ES-I3 (cell line): ENCODE data around the gene CSTF1.

Source experiments
- H3K36me3 ChIP-seq: 2 replicates; pipeline ENCODE4 v1.6.1; 2013; ENCODE audit warnings: mild to moderate bottlenecking, low read length, control low read depth, moderate library complexity; ENCODE audit not compliant: insufficient read depth
- H3K4me1 ChIP-seq: 2 replicates; pipeline ENCODE4 v1.6.1; 2013; ENCODE audit warnings: mild to moderate bottlenecking, control low read depth, low read length; ENCODE audit not compliant: insufficient read depth
- H3K9ac ChIP-seq: 2 replicates; pipeline ENCODE4 v1.6.1; 2013; ENCODE audit warnings: low read depth, mild to moderate bottlenecking, low read length, moderate library complexity
- H3K9me3 ChIP-seq: 2 replicates; pipeline ENCODE4 v1.6.1; 2013; ENCODE audit warnings: mild to moderate bottlenecking, low read length, moderate library complexity; ENCODE audit not compliant: control insufficient read depth, insufficient read depth

Gene CSTF1

DNA sequence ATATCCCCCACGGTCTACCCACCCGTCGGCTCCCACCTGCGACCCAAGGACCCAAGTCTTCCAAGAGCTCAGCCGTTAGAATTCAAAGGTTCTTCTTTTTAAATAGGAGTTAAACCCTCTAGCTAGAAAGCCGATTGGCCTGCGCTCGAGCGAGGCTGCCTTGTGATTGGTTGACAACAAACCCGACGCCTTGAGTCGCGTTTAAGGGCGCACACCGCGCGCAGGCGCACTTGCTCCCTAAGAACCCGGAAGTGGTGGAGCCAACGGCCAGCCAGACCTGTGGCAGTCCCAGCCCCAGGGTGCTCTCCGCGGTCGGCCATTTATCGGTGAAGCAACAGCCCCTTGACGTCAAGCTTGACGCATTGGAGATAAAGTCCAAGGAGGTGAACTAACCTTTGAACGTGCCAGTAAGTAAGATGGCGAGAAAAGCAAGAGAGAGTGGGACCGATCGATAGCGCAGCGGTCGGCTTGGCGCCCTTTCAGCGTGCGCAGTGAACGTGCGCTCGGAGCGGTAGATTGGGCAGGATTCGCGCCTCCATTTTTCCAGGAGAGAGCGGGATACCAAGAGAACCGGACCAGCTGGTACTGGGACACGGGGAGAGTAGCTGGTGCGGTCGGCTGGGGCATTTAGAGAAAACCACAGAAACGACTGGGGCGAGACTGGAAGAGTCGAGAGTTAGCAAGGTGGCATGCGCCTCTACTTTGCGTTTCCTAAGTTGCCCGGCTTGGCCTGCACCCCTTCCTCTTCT, at the start of gene CSTF1, which contains the start of gene AURKA:
CSTF1 (plus strand) TSS at position 514 of the 749 bp plus-strand sequence. CDS start 2,908 bp downstream, outside the sequence.
AURKA (minus strand) TSS at position 84 of the 749 bp plus-strand sequence. CDS start 4,018 bp downstream, outside the sequence.
- Histone ChIP-seq H3K9me3 (no peaks in the 10 kb centered on the region), H3K4me1 (peaks cover 3% of the 10 kb centered on the region; the same call in 1 of the 2 replicates), H3K9ac (peak within 1 kb of the TSS; percentile 88), H3K36me3 (peaks cover 31% of the 10 kb centered on the region; the same call in 1 of the 2 replicates)

GRCh38 chr20:56342783-56343182, 49.7 kb upstream of the CSTF1 start:
- no peaks in the 10 kb centered on the region for H3K36me3 ChIP-seq
- H3K9ac ChIP-seq = no peak overlapping the region
- no peaks in the 10 kb centered on the region for H3K9me3 ChIP-seq
- H3K4me1 ChIP-seq = peaks cover under 1% of the 10 kb centered on the region; the same call in 1 of the 2 replicates

DNA sequence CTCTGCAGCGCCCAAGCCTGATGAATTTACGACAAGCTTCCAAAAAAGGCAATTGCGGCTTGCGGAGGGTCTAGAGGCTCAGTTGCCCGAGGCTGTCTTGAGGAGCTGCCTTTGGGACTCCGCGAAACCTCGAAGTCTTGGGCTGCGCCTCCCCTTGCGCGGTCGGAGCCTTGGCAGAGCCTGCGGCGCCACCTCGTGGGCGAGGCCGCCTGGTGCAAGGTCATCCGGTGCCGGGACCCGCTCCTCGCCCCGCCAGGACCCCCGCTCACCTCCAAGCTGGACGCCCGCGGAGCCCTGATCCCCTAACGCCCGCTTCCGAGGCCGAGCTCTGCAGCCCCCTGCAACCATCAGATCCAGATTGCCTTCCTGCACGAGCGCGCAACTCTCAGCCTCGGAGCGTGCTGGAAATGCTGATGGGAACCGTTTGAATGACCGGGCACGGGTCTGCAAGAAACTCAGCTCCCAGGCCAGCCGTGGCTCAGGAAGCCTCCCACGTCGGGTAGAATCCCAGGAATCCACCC, 48.5 kb upstream of the CSTF1 start:
- Histone ChIP-seq H3K36me3 (no peaks in the 10 kb centered on the region), H3K9ac (peak overlapping the region; percentile 39; the same call in 1 of the 2 replicates), H3K9me3 (no peaks in the 10 kb centered on the region), H3K4me1 (peaks cover 12% of the 10 kb centered on the region)

DNA sequence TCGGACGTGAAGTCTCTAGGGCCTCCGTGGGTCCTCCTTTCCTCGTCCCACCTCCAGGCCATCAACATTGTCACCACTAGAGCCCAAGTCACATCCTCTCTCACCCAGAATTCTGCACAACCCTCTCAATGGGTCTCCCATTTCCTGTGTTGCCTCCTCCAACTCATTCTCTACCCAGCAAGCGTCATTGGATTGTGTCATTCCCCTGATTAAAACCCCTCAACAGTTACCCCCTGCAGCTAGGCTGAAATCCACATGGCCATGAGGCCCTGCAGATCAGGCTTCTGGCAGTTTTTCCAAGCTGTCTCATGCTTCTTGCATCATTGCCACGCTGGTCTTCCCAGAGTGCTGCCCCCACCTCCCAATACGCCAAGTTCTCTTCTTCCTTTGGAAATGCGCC, 46.5 kb upstream of the CSTF1 start:
- Histone ChIP-seq H3K36me3 (no peaks in the 10 kb centered on the region), H3K4me1 (peaks cover 13% of the 10 kb centered on the region), H3K9me3 (no peaks in the 10 kb centered on the region), H3K9ac (no peak overlapping the region)

DNA sequence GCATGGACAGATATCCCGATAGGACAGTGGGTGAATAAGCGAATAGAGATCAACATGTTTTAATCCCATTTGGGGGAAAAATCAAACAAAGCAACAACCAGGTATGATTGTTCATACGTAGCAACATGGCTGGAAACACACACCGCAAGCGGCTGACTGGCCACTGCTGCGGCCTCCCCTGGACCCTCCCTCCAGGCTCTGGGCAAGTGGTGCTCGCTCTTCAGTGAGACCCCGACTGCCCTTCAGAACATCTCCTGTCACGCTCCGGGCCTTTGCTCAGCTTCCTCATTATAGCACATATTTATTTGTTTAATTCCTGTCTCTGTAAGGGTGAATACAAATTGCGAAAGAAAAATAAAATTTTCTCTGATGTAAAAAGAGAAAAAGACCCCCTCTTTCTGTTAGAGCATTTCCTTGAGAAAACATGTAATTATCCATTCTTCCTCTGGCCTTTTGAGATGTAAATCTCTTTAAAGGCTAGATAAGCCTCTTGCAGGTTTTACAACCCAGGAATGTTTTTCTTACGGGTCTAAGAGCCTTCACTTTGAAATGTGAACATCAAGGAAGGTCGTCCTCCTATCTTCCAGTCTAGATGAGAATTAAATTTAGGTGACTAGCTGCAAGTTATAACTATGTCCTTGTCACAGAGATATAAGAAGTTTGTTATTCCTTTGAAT, 44.7 kb upstream of the CSTF1 start:
- Histone ChIP-seq H3K9me3 (no peaks in the 10 kb centered on the region), H3K36me3 (no peaks in the 10 kb centered on the region), H3K9ac (peak overlapping the region; percentile 7; the same call in 1 of the 2 replicates), H3K4me1 (peaks cover 13% of the 10 kb centered on the region)

DNA sequence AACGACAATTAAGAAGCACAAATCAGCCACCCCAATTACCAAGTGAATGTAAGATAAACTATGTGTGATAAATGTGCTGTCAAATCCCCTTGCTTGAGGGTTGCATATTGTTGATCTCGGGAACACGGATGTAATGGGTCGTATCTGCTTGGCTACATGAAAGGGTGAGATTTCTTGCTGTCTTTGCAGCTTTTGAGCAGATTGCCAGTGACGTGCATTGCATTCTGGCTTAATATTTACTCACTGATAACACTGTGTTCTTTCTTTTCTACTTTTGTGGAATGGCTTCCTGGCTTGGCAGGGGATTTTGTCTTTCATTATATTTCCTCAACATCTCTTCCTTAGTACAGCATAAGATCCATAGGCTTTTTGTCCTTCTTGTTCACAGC, 44.1 kb upstream of the CSTF1 start:
- Histone ChIP-seq H3K9ac (no peak overlapping the region; the same call in 1 of the 2 replicates), H3K9me3 (no peaks in the 10 kb centered on the region), H3K36me3 (no peaks in the 10 kb centered on the region), H3K4me1 (peaks cover 13% of the 10 kb centered on the region)

DNA sequence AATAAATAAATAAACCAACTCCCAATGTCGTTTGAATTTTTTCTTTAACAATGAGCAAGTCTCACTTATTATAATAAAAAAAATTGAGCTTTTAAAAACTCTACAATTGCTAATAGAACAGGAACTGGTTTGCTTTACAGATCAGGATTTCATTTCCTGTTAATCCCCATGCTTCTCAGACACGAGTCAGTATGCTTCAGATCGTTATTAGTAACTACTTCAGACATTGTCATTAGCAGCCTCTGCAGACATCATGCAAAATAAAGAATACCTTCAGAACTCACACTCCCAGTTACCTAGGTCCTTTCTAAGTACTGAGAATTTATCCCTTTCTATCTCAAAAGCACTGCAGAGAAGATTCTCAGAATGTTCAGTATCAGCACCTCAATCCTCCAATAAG, 43.7 kb upstream of the CSTF1 start:
- Histone ChIP-seq H3K4me1 (peaks cover 13% of the 10 kb centered on the region), H3K9me3 (no peaks in the 10 kb centered on the region), H3K9ac (no peak overlapping the region; the same call in 1 of the 2 replicates), H3K36me3 (no peaks in the 10 kb centered on the region)

- Histone ChIP-seq H3K9me3 (no peaks in the 10 kb centered on the region), H3K36me3 (no peaks in the 10 kb centered on the region), H3K4me1 (peaks cover 13% of the 10 kb centered on the region), H3K9ac (no peak overlapping the region)
Measured at GRCh38 chr20:56350842-56351241, 41.6 kb upstream of the CSTF1 start.

DNA sequence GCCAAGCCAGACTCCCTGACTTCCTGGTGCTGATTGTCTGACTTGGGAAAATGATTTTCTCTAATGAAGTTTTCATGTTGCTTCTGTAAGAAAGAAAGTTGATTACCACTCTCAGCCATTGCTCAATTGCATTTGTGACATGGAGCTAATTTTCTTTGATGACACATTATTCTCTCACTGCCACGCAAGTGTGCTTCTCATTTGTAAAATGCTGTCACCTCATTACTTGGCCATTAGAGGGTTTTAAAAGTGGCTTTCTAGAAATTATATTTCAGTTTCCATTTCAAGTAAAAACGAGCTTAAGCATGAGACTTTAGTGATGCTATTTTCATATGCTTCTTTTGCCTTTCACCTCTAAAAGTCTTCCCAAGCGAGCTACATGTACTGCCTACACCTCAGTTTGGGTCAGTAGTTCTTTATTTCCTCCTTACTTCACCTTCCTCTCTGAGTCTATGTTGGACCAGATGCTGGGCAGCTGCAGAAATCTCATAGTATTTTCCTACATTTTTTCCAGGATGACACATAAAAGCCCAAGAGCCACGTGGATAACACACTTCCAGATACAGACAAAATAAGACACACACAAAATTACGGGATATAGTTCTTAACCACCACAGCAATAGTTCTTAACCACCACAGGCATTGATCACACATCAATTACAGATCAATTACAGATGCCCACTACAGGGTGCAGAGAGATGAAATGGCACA, 39.9 kb upstream of the CSTF1 start:
- Histone ChIP-seq H3K36me3 (no peaks in the 10 kb centered on the region), H3K9me3 (no peaks in the 10 kb centered on the region), H3K4me1 (peaks cover 13% of the 10 kb centered on the region), H3K9ac (no peak overlapping the region)

- peaks cover 7% of the 10 kb centered on the region for H3K4me1 ChIP-seq
- no peaks in the 10 kb centered on the region for H3K36me3 ChIP-seq
- no peaks in the 10 kb centered on the region for H3K9me3 ChIP-seq
- no peak overlapping the region for H3K9ac ChIP-seq
Measured at GRCh38 chr20:56353356-56353755, 39.1 kb upstream of the CSTF1 start.

DNA sequence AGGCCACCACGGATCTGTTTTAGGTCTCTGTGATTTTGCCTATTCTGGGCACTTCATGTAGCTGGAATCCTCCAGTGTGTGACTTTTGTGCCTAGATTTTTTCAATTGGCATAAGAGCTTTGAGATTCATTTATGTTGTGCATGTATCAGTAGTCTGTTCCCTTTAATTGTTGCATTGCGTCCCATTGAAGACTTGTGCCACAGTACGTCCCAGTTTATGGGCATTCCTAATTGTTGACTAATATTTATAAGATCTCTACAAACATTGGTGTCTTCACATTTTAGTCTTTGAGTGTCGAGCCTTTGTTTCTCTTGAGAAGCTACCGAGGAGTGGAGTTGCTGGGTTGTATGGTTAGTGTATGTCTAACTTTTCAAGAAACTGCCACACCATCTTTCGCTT, 34.4 kb upstream of the CSTF1 start:
- no peaks in the 10 kb centered on the region for H3K36me3 ChIP-seq
- H3K9me3 ChIP-seq = no peaks in the 10 kb centered on the region
- H3K9ac ChIP-seq = peak overlapping the region; percentile 20; the same call in 1 of the 2 replicates
- H3K4me1 ChIP-seq = peaks cover 12% of the 10 kb centered on the region

GRCh38 chr20:56358600-56359211, 33.7 kb upstream of the CSTF1 start, which contains the start of gene FAM210B:
TSS of gene FAM210B (plus strand) at chr20:56358974. CDS start at chr20:56359006, 32 bp downstream.
- H3K9ac ChIP-seq = peak within 1 kb of the TSS; percentile 95
- H3K9me3 ChIP-seq = no peaks in the 10 kb centered on the region
- peaks cover 12% of the 10 kb centered on the region for H3K4me1 ChIP-seq
- no peaks in the 10 kb centered on the region for H3K36me3 ChIP-seq

DNA sequence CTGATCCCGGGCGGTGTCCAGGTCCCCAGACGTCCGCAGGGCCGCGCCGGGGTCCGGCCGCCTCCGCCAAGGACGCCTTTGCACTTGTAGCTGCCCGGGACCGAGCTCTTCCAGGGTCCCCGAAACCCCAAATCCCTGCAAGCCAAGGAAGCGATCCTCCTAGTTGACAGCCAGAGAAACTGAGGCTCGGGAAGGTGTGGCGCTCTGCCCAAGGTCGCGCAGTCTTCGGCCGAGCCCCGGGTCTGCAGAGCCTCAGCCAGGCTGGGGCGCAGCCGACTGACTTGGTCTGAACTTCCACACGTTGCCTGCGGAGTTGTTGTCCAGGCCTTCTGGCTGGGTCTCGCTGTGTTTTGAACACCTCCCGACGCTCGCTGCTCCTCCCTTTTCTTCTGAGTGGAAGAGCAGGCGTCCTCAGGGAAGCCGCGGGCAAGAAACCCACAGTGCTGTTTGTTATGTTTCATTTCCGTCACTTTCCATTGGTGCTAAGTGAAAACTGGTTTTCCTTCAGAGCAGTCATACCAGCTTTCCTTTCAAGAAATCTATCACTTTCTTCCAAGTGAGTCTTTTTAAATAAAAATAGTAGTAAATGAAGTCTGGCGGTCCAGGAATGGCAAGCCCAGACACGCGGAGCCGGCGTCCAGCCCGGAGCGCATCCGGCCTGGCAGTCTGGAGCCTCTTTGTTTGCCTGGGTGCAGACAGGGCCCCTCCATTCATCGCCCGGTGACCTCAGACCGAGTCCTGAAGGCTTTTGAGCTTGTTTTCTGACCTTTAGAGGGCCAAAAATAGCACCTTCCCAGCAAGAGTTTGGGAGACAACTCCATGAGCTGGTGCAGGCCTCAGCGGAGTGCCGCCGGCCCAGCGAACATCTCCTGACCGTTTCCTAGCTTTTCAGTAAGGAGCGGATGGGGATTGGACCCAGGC, 33.0 kb upstream of the CSTF1 start:
- Histone ChIP-seq H3K9me3 (no peaks in the 10 kb centered on the region), H3K36me3 (no peaks in the 10 kb centered on the region), H3K4me1 (peaks cover 12% of the 10 kb centered on the region), H3K9ac (peak overlapping the region; percentile 95)
